MM.1S (cell line): ENCODE results near the gene CSNK1E.

Experiments
- DNase-seq: peaks from one replicate; pipeline ENCODE4 v3.0.0-alpha.2; 2015
- H2AFZ ChIP-seq: fragments of 300-600 bp; sonication (generic); 2 replicates; pipeline ENCODE4 v1.6.0; 2016; ENCODE audit warnings: antibody characterized with exemption, low read length
- H3F3A ChIP-seq: fragments of 300-600 bp; sonication (generic); 2 replicates; pipeline ENCODE4 v1.6.1; 2016; ENCODE audit warnings: mild to moderate bottlenecking, antibody characterized with exemption, low read length, moderate library complexity, mixed read lengths; ENCODE audit not compliant: insufficient read depth
- H3K27ac ChIP-seq: fragments of 300-600 bp; sonication (generic); 2 replicates; pipeline ENCODE4 v1.5.1; 2016; ENCODE audit warnings: mild to moderate bottlenecking, low read length
- H3K27me3 ChIP-seq: fragments of 300-600 bp; sonication (generic); replicated peaks from 2 replicates; pipeline ENCODE4 v1.6.0; 2016; ENCODE audit warnings: low read length; ENCODE audit not compliant: insufficient read depth
- H3K36me3 ChIP-seq: fragments of 300-600 bp; sonication (generic); replicated peaks from 2 replicates; pipeline ENCODE4 v1.6.1; 2016; ENCODE audit warnings: mild to moderate bottlenecking, low read length, mixed read lengths; ENCODE audit not compliant: insufficient read depth
- H3K4me1 ChIP-seq: fragments of 300-600 bp; sonication (generic); 2 replicates; pipeline ENCODE4 v1.6.1; 2016; ENCODE audit warnings: low read length, mixed read lengths
- H3K4me2 ChIP-seq: fragments of 300-600 bp; sonication (generic); 2 replicates; pipeline ENCODE4 v1.6.0; 2016; ENCODE audit warnings: low read depth, low read length
- H3K4me3 ChIP-seq: fragments of 300-600 bp; sonication (generic); 2 replicates; pipeline ENCODE4 v1.5.1; 2016; ENCODE audit warnings: low read length, mixed read lengths
- H3K79me2 ChIP-seq: fragments of 300-600 bp; sonication (generic); 2 replicates; pipeline ENCODE4 v1.6.1; 2016; ENCODE audit warnings: mixed run types, low read length, mixed read lengths
- H3K9ac ChIP-seq: fragments of 300-600 bp; sonication (generic); 2 replicates; pipeline ENCODE4 v1.6.1; 2016; ENCODE audit warnings: low read length, mixed read lengths
- H3K9me2 ChIP-seq: fragments of 300-600 bp; sonication (generic); replicated peaks from 2 replicates; pipeline ENCODE4 v1.6.1; 2016; ENCODE audit warnings: mild to moderate bottlenecking, low read length, mixed read lengths; ENCODE audit not compliant: insufficient read depth
- H3K9me3 ChIP-seq: fragments of 300-600 bp; sonication (generic); replicated peaks from 2 replicates; pipeline ENCODE4 v1.6.1; 2016; ENCODE audit warnings: mild to moderate bottlenecking, low read length, mixed read lengths; ENCODE audit not compliant: insufficient read depth
- H4K20me1 ChIP-seq: fragments of 300-600 bp; sonication (generic); 2 replicates; pipeline ENCODE4 v1.6.1; 2016; ENCODE audit warnings: mild to moderate bottlenecking, low read length, moderate library complexity, mixed read lengths; ENCODE audit not compliant: insufficient read depth
- EZH2 ChIP-seq: fragments of 300-600 bp; sonication (generic); optimal IDR thresholded peaks from 2 replicates; pipeline ENCODE3; 2017; ENCODE audit warnings: low read depth, mild to moderate bottlenecking, antibody characterized with exemption, low read length, mixed read lengths
- EZH2phosphoT487 ChIP-seq: fragments of 300-600 bp; sonication (generic); IDR thresholded peaks from 2 replicates; pipeline ENCODE4 v1.6.1; 2018; ENCODE audit warnings: antibody characterized with exemption, low read length
- TF ChIP-seq, protein P1 (sequence below): fragments of 300-600 bp; sonication (generic); IDR thresholded peaks from 2 replicates; pipeline ENCODE4 v1.5.1; 2016; ENCODE audit warnings: antibody characterized with exemption, low read length, mixed read lengths

CSNK1E gene

DNA sequence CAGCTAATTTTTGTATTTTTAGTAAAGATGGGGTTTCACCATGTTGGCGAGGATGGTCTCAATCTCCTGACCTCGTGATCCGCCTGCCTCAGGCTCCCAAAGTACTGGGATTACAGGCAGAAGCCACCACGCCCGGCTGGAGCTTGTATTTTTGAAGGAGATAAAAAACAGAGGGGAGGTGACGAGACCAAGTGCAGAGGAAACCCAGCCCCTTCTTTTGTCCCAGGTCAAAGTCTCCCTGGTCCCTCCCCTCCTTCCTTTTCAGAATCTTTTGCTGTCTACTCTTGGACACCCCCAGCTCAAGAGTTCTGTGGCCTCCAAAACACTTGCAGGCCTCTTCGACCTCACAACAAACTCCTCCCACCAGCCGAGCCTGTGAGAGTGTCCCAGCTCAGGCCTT is 32.2 kb downstream of the CSNK1E start:
- Histone ChIP-seq H3K4me2 (no peak overlapping the region), H3K9me2 (no peaks in the 10 kb centered on the region), H3K4me1 (no peaks in the 10 kb centered on the region), H3K27ac (no peak overlapping the region), H3F3A (peaks cover 10% of the 10 kb centered on the region), H3K4me3 (no peak overlapping the region), H3K36me3 (no peaks in the 10 kb centered on the region), H4K20me1 (no peaks in the 10 kb centered on the region), H2AFZ (no peak overlapping the region), H3K9me3 (no peaks in the 10 kb centered on the region), H3K9ac (no peak overlapping the region), H3K79me2 (no peaks in the 10 kb centered on the region), H3K27me3 (no peaks in the 10 kb centered on the region)
- DNase-seq: no peak
- TF ChIP-seq, protein P1, sequence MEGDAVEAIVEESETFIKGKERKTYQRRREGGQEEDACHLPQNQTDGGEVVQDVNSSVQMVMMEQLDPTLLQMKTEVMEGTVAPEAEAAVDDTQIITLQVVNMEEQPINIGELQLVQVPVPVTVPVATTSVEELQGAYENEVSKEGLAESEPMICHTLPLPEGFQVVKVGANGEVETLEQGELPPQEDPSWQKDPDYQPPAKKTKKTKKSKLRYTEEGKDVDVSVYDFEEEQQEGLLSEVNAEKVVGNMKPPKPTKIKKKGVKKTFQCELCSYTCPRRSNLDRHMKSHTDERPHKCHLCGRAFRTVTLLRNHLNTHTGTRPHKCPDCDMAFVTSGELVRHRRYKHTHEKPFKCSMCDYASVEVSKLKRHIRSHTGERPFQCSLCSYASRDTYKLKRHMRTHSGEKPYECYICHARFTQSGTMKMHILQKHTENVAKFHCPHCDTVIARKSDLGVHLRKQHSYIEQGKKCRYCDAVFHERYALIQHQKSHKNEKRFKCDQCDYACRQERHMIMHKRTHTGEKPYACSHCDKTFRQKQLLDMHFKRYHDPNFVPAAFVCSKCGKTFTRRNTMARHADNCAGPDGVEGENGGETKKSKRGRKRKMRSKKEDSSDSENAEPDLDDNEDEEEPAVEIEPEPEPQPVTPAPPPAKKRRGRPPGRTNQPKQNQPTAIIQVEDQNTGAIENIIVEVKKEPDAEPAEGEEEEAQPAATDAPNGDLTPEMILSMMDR: no peak
- TF ChIP-seq EZH2phosphoT487 (no peak), EZH2 (no peak)

DNA sequence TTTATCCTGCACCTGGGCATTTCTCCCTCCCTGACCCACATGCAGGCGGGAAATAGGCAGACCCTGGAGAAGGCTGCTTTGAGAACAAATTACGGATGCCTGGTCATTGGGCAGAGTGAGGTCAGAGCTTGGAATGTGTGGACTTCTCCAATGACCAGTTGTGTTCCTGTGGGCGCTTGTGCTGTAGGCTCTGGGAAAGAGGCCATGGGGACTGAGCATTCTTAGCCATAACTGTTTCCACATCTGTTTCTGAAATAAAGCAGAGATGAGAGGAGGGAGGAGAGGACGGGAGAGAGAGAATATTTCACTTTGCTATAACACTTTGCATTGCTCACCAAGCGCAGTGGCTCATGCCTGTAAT is 33.2 kb downstream of the CSNK1E start:
- Histone ChIP-seq H3K9me3 (no peaks in the 10 kb centered on the region), H3K36me3 (no peaks in the 10 kb centered on the region), H3K27me3 (no peaks in the 10 kb centered on the region), H3K9me2 (no peaks in the 10 kb centered on the region), H3K27ac (no peak overlapping the region), H3K79me2 (no peaks in the 10 kb centered on the region), H3K4me2 (no peak overlapping the region), H3K4me1 (no peaks in the 10 kb centered on the region), H2AFZ (no peak overlapping the region), H3K9ac (no peak overlapping the region), H4K20me1 (no peaks in the 10 kb centered on the region), H3F3A (peaks cover 10% of the 10 kb centered on the region), H3K4me3 (no peak overlapping the region)
- no peak for TF ChIP-seq EZH2phosphoT487
- TF ChIP-seq, protein P1: no peak
- TF ChIP-seq EZH2: no peak
- no peak for DNase-seq

DNA sequence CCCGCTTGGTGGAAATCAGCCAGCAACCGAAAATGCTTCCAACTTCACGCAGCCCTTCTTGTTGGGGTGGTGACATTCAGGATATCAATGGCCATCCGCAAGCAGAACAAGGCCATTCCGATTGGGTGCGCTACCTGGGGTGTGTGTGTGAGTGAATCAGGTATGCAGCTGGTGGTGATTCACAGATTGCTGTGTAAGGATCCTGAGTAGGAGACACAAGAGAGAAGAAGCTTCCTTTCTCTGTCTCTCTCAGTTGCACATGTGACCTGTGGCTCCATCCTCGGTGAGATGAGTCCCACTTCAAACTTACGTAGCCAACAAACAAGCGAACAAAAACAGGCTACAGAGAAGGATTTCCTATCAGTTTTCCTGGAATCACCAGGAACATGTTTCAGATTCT is 34.8 kb downstream of the CSNK1E start:
- H3K9me3 ChIP-seq: no peaks in the 10 kb centered on the region
- no peak overlapping the region for H3K4me3 ChIP-seq
- no peak overlapping the region for H3K9ac ChIP-seq
- H3K36me3 ChIP-seq: no peaks in the 10 kb centered on the region
- no peak overlapping the region for H3K27ac ChIP-seq
- H3K27me3 ChIP-seq: no peaks in the 10 kb centered on the region
- H3K4me2 ChIP-seq: no peak overlapping the region
- H2AFZ ChIP-seq: no peak overlapping the region
- H3K9me2 ChIP-seq: no peaks in the 10 kb centered on the region
- no peaks in the 10 kb centered on the region for H4K20me1 ChIP-seq
- no peaks in the 10 kb centered on the region for H3K79me2 ChIP-seq
- H3K4me1 ChIP-seq: no peaks in the 10 kb centered on the region
- DNase-seq: no peak
- H3F3A ChIP-seq: peaks cover 6% of the 10 kb centered on the region
- TF ChIP-seq, protein P1: no peak
- TF ChIP-seq EZH2: no peak
- no peak for TF ChIP-seq EZH2phosphoT487

DNA sequence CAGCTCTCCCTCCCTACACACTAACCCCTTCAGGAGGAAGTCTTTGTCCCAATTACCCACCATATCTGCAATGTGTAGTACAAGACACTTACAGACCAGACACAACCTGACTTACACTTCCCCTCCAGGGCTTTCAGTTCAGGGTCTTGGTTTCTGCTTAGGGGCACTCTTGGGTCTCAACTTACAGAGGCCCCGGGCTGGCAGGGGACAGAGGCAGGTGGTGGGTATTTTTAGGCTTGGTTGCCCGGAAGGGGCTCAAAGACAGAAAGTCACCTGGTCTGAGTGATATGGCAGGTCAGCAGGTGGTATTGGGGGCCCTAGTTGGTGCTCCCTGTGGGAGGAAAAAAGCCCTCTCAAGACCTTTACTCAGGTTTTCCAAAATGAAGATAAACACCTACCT is 41.1 kb downstream of the CSNK1E start:
- H3K4me1 ChIP-seq: peaks cover 34% of the 10 kb centered on the region
- no peaks in the 10 kb centered on the region for H3K9me3 ChIP-seq
- peaks cover 31% of the 10 kb centered on the region for H3F3A ChIP-seq
- H3K27me3 ChIP-seq: no peaks in the 10 kb centered on the region
- peaks cover under 1% of the 10 kb centered on the region; the same call in 1 of the 2 replicates for H4K20me1 ChIP-seq
- peak overlapping the region; percentile 15; the same call in 1 of the 2 replicates for H3K4me3 ChIP-seq
- TF ChIP-seq EZH2 (no peak), EZH2phosphoT487 (no peak)
- TF ChIP-seq, protein P1: no peak
- H3K27ac ChIP-seq: peak overlapping the region; percentile 84
- peak overlapping the region; percentile 71 for H3K4me2 ChIP-seq
- H3K9me2 ChIP-seq: no peaks in the 10 kb centered on the region
- no peak overlapping the region; the same call in 1 of the 2 replicates for H2AFZ ChIP-seq
- peak overlapping the region; percentile 42; the same call in 1 of the 2 replicates for H3K9ac ChIP-seq
- DNase-seq: peak; percentile 66
- peaks cover 19% of the 10 kb centered on the region for H3K79me2 ChIP-seq
- H3K36me3 ChIP-seq: no peaks in the 10 kb centered on the region
